ENCODE measurements around the gene RAB25. TPM values are rescaled to one million over a fixed set of nuclear protein-coding genes. Genes with fewer than 3 reads are reported as not detected.

Gene RAB25
- polyA plus RNA-seq, 4 donors = 1.7 to 66.2 (median 52.7) TPM

DNA sequence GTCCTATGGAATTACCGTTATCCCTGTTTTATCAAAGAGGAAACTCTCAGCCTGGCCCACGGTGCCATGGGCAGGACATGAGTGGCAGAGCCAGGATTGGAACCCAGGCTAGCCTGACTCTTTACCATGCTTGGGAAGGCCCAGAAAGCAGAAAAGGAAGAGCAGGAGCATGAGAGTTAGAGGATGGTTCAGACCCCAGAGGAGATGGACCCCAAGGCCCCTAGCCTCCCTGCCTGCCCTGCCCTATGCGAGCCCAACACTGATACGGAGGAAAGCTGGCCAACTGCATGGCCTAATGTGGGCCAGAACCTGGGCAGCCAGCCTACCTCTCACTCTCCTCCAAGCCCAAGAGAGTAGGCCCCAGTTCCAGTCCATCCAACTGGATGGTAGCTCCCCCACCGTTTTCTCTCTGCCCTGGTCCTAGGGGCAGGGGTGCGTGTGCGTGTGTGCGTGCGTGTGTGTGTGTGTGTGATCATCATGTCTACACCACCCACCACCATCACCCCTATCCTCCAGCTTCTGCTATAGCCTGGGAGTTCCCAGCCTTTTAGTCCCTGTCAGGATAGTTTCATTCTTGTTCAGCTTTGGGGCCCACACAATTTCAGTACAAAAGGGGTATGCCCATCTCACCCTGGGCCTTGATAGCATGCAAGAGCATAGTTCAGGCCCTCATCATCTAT is 36.7 kb downstream of the RAB25 start:
- DNase-seq (ENCODE audit: low read depth in 4 of 4, low spot score in 3 of 4) = no peak

DNA sequence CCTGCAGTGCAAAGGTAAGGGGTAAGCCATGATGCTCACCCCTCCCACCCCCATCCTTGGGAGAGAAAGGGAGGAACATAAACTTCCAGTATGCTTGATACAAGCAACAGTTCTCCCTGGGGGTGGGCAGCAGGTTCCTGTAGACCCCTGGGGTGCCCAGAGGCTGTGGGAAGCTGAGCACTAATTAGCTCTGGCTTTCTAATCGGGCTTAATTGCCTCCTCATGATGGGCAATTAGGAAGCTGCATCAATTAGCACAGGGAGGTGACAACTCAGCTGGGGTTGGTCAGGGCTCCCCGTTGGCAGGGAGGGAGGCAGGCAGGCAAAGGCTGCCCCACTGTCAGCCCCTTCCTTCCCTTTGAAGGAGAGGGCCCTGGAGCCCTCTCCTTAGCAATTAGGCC is 37.8 kb downstream of the RAB25 start:
- no peak for DNase-seq (ENCODE audit: low read depth in 4 of 4, low spot score in 3 of 4)

DNA sequence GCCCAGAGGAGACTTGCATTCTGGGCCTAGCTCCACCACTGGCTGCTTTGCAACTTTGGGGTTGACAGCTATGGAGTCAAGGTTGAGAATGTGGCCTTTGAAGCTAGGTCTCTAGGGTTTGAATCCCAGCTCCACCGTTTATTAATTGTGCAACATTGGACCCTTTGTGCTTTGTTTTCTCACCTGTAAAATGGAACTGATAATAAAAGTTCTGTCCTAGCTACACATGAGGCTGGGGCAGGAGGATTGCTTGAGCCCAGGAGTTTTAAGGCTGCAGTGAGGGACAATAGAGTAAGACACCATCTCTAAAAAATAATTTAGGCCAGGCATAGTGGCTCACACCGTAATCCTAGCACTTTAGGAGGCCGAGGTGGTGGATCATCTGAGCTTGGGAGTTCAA is 38.3 kb downstream of the RAB25 start:
- DNase-seq (ENCODE audit: low read depth in 4 of 4, low spot score in 3 of 4) = no peak

DNA sequence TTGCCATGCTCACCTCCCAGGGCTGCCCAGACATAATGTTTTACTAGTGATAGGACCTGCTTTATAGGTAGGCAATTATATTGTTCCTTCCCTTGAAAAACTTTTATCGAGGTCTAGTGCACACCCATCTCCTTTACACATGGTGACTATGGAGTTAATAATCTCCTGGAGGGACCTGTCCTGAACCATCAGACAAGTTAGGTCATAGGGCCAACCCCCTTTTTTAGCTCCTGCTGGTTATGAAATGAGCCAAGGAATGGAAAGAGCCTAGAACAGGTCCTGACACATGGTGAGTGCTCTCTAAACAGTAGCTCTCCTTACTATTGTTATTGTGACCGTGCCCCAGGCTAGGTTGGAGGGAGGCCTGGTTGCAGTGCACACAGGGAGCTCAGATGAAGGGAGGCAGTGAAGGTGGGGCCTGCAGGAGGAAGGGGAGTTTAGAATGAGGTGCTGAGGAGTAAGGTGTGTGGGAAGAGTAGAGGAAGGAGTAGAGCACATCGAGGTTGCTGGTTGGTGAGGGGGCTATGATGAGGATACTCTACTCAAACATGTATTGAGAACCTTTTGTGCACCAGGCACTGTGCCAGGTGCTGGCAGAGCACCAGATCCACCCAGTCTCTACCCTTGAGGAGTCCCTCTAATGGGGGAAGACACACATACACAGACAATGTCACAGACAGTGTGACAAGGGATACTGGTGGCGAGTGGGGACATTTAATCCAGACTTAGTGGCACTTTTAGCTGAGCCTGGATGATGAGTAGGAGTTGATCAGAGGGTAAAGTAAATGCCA is 39.4 kb downstream of the RAB25 start:
- DNase-seq (ENCODE audit: low read depth in 4 of 4, low spot score in 3 of 4) = no peak

DNA sequence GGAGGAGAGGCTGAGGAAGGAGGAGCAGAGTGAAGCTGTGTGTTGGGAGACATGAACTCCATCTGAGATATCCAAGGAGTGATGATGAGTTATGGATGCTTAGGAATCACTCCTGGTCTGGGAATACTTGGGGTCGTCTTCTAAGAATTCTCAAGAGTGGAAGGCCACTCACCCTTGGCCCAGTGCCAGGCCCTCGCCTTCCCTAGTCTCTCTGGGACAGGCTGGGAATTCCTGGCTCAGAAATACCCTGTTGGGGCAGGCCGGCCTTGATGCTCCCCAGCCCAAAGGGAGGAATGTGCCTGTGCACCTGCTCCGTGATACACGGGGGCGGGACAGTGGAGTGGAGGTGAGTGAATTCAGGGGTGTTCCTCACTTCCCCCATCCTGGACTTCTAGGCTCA is 40.9 kb downstream of the RAB25 start:
- DNase-seq (ENCODE audit: low read depth in 4 of 4, low spot score in 3 of 4) = no peak

DNA sequence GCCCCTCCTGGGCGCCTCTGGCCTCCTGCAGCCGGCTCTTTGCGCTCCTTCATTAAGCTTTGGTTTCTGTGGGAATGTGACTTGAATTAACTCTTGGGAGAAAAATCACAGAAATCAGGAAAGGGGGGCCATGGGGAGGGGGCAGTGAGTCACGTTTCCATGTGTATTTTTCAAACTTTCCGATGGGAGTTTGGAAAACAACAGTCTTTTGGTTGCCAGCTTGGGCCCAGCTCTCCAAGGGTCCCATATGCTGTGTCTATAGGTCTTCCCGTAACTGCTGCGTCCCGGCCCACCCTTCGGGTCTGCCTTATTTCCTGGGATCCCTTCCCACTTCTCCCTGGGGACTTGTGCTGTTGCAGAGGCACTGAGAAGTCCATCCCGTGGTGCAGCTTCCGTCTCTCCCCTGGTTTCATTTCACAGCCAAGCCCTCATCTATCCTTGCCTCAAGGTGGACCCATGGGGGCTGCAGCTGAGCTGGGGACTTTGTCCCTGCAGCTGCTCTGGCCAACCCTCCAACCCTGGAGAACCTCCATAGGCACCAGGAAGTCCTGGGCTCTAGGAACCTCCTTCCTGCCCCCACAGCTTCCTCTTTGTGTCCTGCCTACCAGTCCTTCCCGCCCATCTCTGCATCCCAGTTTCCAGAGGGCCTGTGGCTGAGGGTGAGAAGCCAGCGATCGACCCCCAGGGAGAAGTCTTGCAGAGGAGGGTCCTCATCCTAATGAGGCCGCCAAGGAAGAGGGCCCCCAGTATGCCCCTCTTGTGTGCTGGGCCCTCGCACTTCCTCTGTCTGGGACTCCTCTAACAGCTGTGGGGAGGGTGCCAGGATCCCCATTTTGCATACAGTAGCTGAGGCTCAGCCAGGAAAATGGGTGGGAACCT is 41.9 kb downstream of the RAB25 start:
- no peak for DNase-seq (ENCODE audit: low read depth in 4 of 4, low spot score in 3 of 4)

DNA sequence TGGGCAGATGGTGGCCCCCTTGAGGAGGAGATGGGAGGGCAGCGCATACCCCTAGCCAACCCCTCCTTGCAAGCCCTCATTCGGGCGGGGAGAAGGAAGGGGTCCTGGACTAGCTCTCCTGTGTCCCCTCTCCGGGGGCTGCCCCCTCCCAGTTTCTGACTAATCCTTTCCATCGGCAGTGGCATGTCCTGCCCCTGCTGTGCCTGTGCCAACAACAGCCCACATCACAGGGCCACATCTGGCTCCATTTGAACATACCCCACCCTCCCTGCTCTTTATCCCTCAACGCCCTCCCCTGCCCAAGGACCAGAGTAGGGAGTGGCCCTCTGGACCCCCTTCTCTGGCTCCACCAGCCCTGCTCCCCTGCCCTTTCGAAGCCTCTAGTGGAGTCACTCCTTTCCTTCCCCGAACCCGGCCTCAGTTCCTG is 42.6 kb downstream of the RAB25 start:
- no peak for DNase-seq (ENCODE audit: low read depth in 4 of 4, low spot score in 3 of 4)

DNA sequence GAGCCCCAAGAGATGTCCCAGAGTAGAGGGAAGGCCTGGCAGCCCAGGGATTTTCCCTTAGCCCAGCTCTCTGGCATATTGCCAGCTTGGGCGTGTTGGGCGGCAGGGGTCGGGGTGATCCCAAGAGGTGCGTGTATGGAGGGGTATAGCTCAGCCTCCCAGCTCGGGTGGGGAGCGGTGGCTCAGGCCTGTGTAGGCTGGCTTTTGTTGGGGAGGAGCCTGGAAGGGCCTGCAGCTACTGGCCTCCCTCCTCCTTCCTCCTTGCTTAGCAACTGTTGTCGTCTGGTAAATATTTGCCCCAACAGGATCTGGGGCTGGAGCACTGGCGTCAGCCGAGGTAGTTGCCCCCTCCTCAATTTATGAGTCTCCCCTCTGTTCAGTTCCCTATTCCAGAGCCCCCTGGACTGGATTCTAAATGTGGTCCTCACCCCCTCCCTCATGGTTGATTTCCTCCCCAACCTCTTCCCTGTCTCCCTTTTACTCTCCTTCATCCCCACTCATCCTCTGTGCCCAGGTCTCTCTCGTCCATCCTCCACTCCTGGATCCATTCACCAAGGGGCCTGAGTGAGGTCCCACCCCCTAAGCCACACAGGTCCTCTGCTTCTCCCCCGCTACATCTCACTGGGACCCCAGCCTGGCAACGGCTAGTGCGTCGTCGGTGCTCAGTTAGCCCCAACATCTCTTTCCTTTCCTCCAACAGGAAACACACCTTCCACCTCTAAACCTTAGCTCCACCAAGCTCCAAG is 43.3 kb downstream of the RAB25 start:
- no peak for DNase-seq (ENCODE audit: low read depth in 4 of 4, low spot score in 3 of 4)

DNA sequence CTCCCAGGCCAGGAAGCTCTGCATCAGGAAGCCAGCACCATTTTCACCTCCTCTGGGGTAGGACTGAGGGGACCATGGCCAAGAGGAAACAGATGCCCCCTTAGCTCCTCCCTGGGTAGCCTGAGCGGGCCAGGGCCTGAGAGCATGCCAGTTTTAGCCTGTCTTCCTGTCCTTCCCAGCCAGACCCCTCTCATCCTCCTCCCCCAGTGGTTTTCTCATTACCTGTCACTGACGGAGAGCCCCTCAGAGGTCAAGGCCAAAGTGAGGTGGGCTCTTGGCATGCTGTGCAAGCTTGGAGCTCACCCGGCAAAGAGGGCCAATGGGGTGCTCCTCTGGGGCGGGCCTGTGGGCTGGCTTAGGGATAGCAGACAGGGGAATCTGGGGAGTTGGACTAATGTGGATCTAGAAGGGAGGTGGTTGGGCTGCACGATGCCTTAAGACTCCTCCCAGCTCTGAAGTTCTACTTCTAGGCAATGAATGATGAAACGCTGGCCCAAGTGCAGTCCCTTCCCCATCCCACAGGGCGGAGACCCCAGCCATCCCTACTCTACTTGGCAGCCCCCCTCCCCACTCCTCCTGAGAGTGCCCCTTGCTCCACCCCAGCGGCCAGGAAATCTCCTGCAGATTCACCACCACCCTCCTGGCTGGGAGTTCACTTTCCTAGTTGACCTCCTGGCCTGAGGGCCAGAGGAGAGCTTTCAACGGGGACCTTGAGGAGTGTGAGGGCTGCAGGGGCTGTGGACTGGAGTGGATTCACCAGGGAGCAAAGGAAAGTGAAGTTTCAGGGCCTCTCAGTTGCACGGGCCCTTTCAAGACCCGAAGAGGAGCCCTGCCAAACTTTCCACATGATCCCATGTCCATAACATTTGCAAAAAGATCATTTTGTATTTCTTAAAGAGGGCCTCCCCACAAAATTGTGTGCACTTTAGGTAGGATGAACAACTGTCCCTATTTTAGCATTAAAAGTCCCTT is 44.2 kb downstream of the RAB25 start:
- DNase-seq (ENCODE audit: low read depth in 4 of 4, low spot score in 3 of 4) = no peak

DNA sequence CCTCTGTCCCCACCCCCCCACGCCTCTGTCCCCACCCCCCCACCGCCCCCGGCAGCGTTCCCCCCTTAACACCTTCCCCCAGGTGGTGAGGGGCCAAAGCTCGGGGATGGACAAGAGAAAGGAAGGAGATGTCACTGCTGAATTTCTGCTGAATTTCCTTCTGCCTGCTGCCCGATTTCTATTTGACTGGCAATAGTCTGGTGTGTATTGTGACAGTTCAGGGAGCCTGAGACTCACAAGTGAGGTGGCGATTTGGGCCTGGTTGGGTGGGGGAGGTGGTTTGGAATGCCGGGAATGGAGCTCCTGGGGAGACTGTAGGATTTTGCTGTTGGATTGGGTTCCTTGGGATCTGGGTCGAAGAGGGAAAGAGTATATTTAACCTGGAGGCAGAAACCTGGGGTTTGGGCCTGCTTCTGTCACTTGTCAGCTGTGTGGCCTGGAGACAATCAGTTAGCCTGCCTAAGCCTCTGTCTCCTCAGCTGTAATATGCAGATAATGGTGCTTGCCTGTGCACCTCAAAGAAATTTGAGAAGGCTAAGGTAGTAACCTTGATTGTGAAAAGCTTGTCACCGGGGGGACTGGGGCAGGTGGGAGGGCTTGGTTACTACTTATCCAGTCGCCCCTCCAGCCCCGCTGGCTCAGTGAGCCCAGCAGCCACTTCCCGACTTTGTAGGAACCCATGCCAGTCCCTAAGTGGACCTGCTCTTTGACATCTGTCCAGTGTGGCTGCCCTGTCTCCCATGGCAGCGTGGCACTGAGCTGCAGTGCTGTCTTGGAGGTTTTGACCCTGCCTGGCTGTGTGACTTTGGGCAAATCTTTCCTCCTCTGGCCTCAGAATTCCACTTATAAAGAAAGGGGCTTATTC is 45.9 kb downstream of the RAB25 start:
- DNase-seq (ENCODE audit: low read depth in 4 of 4, low spot score in 3 of 4) = no peak

DNA sequence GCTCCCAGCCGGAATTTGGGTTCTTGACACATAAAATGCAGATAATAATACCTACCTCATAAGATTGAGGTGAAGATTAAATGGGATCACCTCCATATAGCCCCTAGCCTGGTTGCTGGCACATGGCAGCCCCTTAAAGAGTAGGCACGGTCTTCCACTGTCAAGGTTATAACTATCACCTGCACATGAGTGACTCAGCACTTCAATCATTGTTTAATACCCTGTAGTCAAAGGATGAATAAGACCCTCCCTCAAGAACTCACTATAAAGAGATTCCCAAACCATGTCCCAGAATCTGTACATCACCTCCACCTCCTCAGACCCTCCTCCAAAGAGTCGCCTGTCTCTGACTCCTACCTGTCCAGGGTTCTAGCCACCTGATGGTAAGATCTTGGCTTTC is 47.1 kb downstream of the RAB25 start:
- DNase-seq (ENCODE audit: low read depth in 4 of 4, low spot score in 3 of 4) = no peak

DNA sequence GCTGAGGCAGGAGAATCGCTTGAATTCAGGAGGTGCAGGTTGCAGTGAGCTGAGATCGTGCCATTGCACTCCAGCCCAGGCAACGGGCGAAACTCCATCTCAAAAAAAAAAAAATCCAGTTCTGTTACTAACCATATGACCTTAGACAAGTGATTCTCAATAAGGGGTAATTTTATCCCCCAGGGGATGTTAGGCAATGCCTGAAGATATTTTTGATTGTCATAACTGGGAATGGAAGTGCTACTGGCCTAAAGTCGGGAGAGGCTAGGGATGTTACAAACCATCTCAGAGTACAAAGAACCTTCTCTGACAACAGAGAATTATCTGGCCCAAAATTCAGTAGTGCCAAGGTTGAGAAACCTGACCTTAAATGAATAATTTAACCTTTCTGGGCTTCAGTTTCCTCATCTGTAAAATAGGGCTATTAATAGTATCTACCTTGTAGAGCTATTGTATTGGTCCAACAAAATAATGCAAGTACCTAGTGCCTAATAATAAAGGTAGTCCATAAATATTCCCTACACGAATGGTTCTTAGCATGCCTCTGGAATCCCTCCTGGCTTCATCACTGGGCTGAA is 47.8 kb downstream of the RAB25 start:
- DNase-seq (ENCODE audit: low read depth in 4 of 4, low spot score in 3 of 4) = no peak

DNA sequence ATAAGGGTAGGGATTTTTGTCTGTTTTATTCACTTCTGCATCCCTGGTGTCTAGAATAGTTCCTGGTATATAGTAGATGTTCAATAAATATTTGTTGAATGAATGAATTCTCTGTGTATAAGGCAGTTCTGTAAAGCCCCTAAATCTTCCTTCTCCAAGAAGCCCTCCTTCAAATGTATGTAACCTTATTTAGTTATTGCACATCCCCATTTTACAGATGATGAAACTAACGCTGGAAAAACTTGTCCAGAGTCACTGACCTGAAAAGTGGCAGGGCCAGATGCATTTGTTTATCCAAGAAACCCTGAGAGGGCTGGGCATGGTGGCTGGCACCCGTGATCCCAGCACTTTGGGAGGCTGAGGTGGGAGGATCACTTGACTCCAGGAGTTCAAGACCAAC is 49.3 kb downstream of the RAB25 start:
- no peak for DNase-seq (ENCODE audit: low read depth in 4 of 4, low spot score in 3 of 4)

DNA sequence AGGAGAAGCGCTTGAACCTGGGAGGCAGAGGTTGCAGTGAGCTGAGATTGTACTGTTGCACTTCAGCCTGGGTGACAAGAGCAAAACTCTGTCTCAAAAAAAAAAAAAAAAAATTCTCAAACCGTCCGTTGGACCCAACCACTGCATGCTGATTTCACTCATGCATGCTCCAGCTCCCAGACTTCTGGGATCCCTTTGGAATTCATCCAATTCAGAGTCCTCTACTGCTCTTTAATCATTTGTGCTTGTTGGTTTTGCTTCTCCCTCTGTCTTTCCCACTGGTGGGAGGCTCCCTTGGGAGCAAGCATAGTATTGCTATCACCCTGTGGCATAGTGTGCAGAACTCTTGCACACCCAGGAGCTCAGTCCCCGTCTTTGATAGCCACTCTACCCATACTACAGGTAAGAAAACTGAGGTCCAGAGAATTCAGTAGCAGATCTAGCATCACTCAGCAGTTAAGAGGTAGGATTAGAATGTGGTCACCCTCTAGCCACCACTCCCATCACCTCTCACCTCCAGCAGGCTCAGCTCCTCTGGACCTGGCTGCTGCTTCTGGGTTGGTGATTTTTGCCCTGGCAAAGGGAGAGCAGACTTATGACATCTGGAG is 50.5 kb downstream of the RAB25 start:
- DNase-seq (ENCODE audit: low read depth in 4 of 4, low spot score in 3 of 4) = no peak

DNA sequence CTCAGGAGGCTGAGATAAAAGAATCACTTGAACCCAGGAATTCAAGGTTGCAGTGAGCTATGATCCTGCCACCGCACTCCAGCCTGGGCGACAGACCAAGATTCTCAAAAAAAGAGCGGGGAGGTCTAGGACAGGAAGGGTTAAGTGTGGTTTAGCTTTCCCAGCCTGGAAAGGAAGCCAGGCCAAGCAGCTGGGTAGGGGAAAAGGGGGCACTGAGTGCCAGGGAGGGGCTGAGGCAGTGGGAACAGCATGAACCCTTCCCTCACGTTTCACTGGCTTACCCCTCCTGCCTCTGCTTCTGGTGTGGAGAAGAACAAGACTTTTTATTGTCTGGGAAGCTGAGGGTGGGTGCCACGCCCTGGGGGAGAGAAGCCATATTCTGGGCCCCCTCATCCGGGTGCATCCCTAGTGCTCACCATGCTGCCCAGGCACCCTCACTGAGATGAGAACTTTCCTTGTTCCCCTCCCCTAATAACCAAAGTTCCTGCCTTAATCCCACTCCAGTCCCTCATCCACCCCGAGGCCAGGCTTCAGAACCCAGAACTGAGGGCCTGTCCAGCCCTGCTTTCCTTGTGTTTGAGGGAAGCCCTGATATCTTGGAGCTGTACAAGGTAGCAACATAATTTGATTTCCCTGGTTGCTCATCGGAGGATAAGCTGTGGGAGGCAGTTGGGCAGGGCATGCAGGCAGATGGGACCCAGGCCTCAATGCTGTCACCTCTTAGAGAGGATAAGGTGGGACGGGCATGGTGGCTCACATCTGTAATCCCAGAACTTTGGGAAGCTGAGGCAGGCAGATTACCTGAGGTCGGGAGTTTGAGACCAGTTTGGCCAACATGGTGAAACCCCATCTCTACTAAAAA is 51.5 kb downstream of the RAB25 start:
- no peak for DNase-seq (ENCODE audit: low read depth in 4 of 4, low spot score in 3 of 4)

DNA sequence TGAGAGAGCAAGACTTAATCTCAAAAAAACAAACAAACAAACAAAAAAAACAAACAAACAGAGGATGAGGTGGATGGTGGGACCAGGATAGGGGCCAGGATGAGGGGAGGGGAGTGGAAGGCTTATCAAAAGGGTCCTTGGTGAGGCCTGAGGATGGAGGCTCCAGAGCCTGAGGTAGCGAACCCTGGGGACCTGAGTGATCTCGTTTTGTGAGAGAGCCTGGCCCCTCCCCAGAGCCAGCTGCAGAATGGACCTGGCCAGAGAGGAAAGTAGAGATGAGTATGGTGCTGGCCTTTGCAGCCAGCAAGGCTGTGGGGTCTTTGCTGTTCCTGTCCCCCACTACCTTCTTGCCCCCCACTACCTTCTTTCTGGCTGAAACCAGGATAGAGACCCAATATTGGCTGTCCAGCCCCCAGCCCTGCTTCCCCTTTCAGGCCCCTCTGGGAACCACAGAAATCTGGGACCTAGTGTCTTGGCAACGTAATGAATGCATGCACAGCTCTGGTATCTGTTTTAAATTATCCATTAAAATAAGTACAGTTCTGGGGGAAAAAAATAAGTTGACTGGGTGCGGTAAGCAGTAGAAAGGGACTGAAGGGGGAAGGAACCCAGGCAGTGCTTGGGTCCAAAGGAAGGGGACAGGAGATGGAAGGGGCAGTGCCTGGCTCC is 52.5 kb downstream of the RAB25 start:
- DNase-seq (ENCODE audit: low read depth in 4 of 4, low spot score in 3 of 4) = no peak
